GM19463 (cell line): ENCODE data around the gene MAP1B.
"Not testable (repeated sequence)": the region's sequence is repeated elsewhere in the genome, so short reads cannot be mapped to it uniquely, and the experiment has no call there.

Experiments
- ATAC-seq: cut with Tn5 transposase; IDR thresholded peaks from one replicate; pipeline ENCODE4 v1.9.1; 2021; ENCODE audit warnings: mild to moderate bottlenecking, moderate library complexity; ENCODE audit not compliant: unreplicated experiment

MAP1B gene

GRCh38 chr5:72159501-72159911 lies 52.2 kb downstream of the MAP1B start:
- ATAC-seq: no peak

- ATAC-seq: no peak
Measured at GRCh38 chr5:72160329-72160728, 53.1 kb downstream of the MAP1B start.

GRCh38 chr5:72160959-72161358 lies 53.7 kb downstream of the MAP1B start:
- ATAC-seq: no peak

GRCh38 chr5:72161951-72162350 lies 54.7 kb downstream of the MAP1B start:
- ATAC-seq: no peak

GRCh38 chr5:72163349-72163983 lies 56.2 kb downstream of the MAP1B start:
- no peak for ATAC-seq

GRCh38 chr5:72166070-72166979 lies 59.0 kb downstream of the MAP1B start:
- ATAC-seq: no peak

GRCh38 chr5:72167257-72167656 lies 60.0 kb downstream of the MAP1B start:
- ATAC-seq: no peak

- ATAC-seq: no peak
Measured at GRCh38 chr5:72167804-72168203, 60.5 kb downstream of the MAP1B start.

GRCh38 chr5:72170101-72170500 lies 62.8 kb downstream of the MAP1B start:
- ATAC-seq: no peak

- ATAC-seq: not testable (repeated sequence)
Measured at GRCh38 chr5:72171181-72171580, 63.9 kb downstream of the MAP1B start.

- ATAC-seq: no peak
Measured at GRCh38 chr5:72171667-72172066, 64.4 kb downstream of the MAP1B start.

GRCh38 chr5:72172786-72173185 lies 65.5 kb downstream of the MAP1B start:
- no peak for ATAC-seq

GRCh38 chr5:72177538-72177937 lies 70.3 kb downstream of the MAP1B start:
- ATAC-seq: peak; percentile 70

- ATAC-seq: no peak
Measured at GRCh38 chr5:72179028-72179815, 71.9 kb downstream of the MAP1B start.

GRCh38 chr5:72179816-72180440 lies 72.7 kb downstream of the MAP1B start:
- ATAC-seq: no peak

GRCh38 chr5:72180925-72181324 lies 73.7 kb downstream of the MAP1B start:
- ATAC-seq: no peak

GRCh38 chr5:72182686-72183085 lies 75.4 kb downstream of the MAP1B start:
- ATAC-seq: no peak

- no peak for ATAC-seq
Measured at GRCh38 chr5:72183101-72183520, 75.8 kb downstream of the MAP1B start.

GRCh38 chr5:72184408-72184807 lies 77.1 kb downstream of the MAP1B start:
- ATAC-seq: no peak

- ATAC-seq: no peak
Measured at GRCh38 chr5:72185496-72186329, 78.4 kb downstream of the MAP1B start.
